GM11168 (cell line): ENCODE measurements around the gene PLEKHA8.

Experiments
- in situ Hi-C: fragments of 300-500 bp; cut with MboI; formaldehyde crosslinking; loops from one replicate; pipeline ENCODE4 v1.12.0; 2022; ENCODE audit warnings: low sequenced_read_pairs; ENCODE audit not compliant: unreplicated experiment

PLEKHA8 gene

GRCh38 chr7:30176463-30177109 is 148.4 kb downstream of the PLEKHA8 start:
- in situ Hi-C loops = no loop called here

GRCh38 chr7:30177186-30177585 is 149.0 kb downstream of the PLEKHA8 start:
- in situ Hi-C loops = no loop called here

DNA sequence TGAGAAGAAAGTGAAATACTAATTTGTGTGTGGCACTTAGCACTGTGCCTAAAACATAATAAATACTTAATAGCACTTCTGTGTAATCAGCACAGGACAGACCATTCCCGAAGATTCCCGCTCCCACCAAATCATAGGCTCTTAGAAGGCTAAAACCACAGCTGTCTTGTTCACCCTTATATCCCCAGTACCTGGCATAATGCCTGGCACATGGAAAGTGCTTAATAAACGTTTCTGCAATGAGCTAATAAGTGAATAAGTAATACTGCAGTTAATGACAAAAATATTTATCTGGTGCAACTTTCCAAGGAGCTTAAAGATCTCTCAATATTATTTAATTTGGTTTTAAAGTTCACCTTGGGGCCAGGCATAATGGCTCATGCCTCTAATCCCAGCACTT is 149.8 kb downstream of the PLEKHA8 start:
- in situ Hi-C loops = no loop called here

DNA sequence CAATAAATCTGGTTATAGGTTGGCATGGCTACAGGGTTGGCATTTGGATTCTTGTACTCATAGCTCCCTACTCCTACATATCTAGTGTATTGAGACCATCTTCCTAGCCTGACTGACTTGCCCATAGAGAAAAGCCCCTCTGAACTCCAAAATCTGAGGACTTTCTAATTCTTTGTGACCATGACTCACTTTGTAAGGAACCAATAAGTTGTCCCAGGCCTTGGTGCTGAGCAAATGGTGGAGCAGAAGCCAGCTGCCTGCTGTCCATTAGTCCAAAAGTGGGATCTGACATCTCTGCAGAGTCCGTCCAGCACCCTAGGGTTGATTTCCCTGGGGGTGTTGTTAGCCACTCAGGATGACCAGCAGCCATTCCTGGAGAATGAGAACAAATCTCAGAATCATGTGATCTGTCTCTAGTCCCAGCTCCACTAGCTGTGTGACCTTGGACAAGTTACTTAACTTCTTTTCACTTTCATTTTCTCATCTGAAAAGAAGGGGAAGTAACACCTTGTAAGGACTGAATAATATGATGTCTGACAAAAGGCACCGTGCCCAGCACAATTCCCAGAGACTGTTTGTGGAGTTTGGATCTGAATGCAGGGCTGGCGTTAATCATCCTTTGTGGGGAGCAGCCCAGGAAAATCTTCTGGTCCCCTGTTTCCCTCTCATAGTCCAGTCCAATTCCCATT is 150.7 kb downstream of the PLEKHA8 start:
- in situ Hi-C loops = no loop called here
